Naive B cell (primary cell): ENCODE measurements around the gene AIMP1. TPM values are rescaled to one million over a fixed set of nuclear protein-coding genes. Genes with fewer than 3 reads are reported as not detected.

ENCODE experiments used
- ATAC-seq, 2 donors: fragments of 150-1000 bp; cut with Tn5 transposase; 2 replicates each; pipeline ENCODE4 v1.10.0; 2021; ENCODE audit warnings: low read depth in 2 of 2, mild to moderate bottlenecking in 2 of 2, moderate library complexity in 2 of 2
- DNase-seq: peaks from one replicate; pipeline ENCODE4 v3.0.0; 2022
- H3K27ac Mint-ChIP-seq, 6 donors: one replicate each; pipeline ENCODE4 v1.8.0; 2020 to 2022; ENCODE audit warnings: mild to moderate bottlenecking in 6 of 6, mixed read lengths in 6 of 6, moderate library complexity in 5 of 6, inconsistent platforms in 2 of 6
- H3K27me3 Mint-ChIP-seq, 3 donors: one replicate each; pipeline ENCODE4 v1.8.0; 2021 to 2022; ENCODE audit warnings: mixed read lengths in 3 of 3, mild to moderate bottlenecking in 1 of 3
- H3K36me3 Mint-ChIP-seq, 2 donors: one replicate each; pipeline ENCODE4 v1.8.0; 2020 to 2022; ENCODE audit warnings: mixed read lengths in 2 of 2, inconsistent platforms in 1 of 2, mild to moderate bottlenecking in 1 of 2
- H3K4me1 Mint-ChIP-seq, 3 donors: one replicate each; pipeline ENCODE4 v1.8.0; 2020 to 2022; ENCODE audit warnings: mixed read lengths in 3 of 3, inconsistent platforms in 1 of 3, mild to moderate bottlenecking in 1 of 3, moderate library complexity in 1 of 3
- H3K4me3 Mint-ChIP-seq, 8 donors: one replicate each; pipeline ENCODE4 v1.8.0; 2020 to 2022; ENCODE audit warnings: mild to moderate bottlenecking in 8 of 8, mixed read lengths in 8 of 8, moderate library complexity in 8 of 8, inconsistent platforms in 2 of 8
- H3K9me3 Mint-ChIP-seq, 7 donors: one replicate each; pipeline ENCODE4 v1.8.0; 2020 to 2022; ENCODE audit warnings: mixed read lengths in 7 of 7, mild to moderate bottlenecking in 5 of 7, inconsistent platforms in 2 of 7, moderate library complexity in 1 of 7
- polyA plus RNA-seq, 6 donors: library from polyadenylated mRNA; unstranded; fragments of 300-500 nt; fragmentation: Illumina TruSeq; gene quantifications; one replicate each; pipeline ENCODE4 v1.2.3, GENCODE V29; 2021; ENCODE audit warnings: low read depth in 6 of 6

The AIMP1 gene
- polyA plus RNA-seq, 6 donors from 2014 or later, result 72.7 to 91.3 (median 79.5) TPM

DNA sequence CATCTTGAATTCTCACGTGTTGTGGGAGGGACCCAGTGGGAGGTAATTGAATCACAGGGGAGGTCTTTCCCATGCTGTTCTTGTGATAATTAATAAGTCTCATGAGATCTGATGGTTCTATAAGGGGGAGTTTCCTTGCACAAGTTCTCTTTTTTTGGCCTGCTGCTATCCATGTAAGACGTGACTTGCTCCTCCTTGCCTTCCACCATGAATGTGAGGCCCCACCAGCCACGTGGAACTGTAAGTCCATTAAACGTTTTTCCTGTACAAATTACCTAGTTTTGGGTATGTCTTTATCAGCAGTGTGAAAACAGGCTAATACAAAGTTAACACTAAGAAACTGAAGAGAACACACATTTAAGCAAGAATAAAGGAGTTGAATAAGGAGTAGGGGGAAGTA lies 16.4 kb upstream of the AIMP1 start:
- Mint-ChIP-seq H3K9me3 (no peaks in the 10 kb centered on the region), H3K36me3 (peaks cover 17 to 18% of the 10 kb centered on the region in 2 donors), H3K4me3 (no peak overlapping the region), H3K27me3 (no peaks in the 10 kb centered on the region), H3K27ac (no peak overlapping the region), H3K4me1 (peaks cover 9 to 29% (median 20%) of the 10 kb centered on the region in 3 donors)
- DNase-seq, result no peak
- no peak for ATAC-seq

GRCh38 chr4:106301393-106302061 lies 14.8 kb upstream of the AIMP1 start:
- no peaks in the 10 kb centered on the region for H3K9me3 Mint-ChIP-seq
- H3K27me3 Mint-ChIP-seq, result no peaks in the 10 kb centered on the region
- peaks cover 10 to 16% of the 10 kb centered on the region in 2 donors for H3K36me3 Mint-ChIP-seq
- H3K27ac Mint-ChIP-seq, result peak overlapping the region in 2 of 6 donors; percentile 72
- ATAC-seq (no peak), DNase-seq (no peak)
- no peak overlapping the region for H3K4me3 Mint-ChIP-seq
- H3K4me1 Mint-ChIP-seq, result peaks cover 4 to 23% (median 20%) of the 10 kb centered on the region in 3 donors

DNA sequence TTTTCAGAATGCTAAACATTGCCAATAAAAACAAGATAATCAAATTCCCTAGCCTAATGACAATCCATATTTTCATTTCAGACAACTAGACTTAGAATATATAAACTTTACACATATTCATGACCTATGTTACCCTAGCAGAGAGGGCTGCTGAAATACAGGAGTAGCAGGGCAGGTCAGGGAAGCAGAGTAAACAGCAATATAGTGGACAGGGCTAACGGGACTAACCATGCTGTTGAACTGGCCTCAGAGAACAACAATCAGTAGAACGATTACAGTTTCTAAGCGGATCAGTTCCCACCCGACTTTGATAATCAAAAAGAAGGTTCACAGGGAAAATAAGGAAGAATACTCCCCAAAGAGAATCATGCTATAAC lies 14.3 kb upstream of the AIMP1 start:
- Mint-ChIP-seq H3K27me3 (no peaks in the 10 kb centered on the region), H3K27ac (peak overlapping the region in 1 of 6 donors; percentile 72), H3K4me3 (peak overlapping the region in 1 of 8 donors; percentile 35), H3K9me3 (no peaks in the 10 kb centered on the region), H3K4me1 (peaks cover 2 to 18% (median 18%) of the 10 kb centered on the region in 3 donors), H3K36me3 (peaks cover 8 to 16% of the 10 kb centered on the region in 2 donors)
- no peak for ATAC-seq
- DNase-seq, result no peak

GRCh38 chr4:106303548-106304281 lies 12.6 kb upstream of the AIMP1 start:
- no peak for ATAC-seq

GRCh38 chr4:106304632-106305031 lies 11.7 kb upstream of the AIMP1 start:
- no peak for DNase-seq
- no peak overlapping the region for H3K27ac Mint-ChIP-seq
- H3K36me3 Mint-ChIP-seq, result peaks cover 14 to 19% of the 10 kb centered on the region in 2 donors
- no peak overlapping the region for H3K4me3 Mint-ChIP-seq
- peaks cover 4 to 16% (median 15%) of the 10 kb centered on the region in 3 donors for H3K4me1 Mint-ChIP-seq
- H3K9me3 Mint-ChIP-seq, result no peaks in the 10 kb centered on the region
- H3K27me3 Mint-ChIP-seq, result no peaks in the 10 kb centered on the region
- no peak for ATAC-seq

More at GRCh38 chr4:106303548-106304281, 12.6 kb upstream of the AIMP1 start:
- no peaks in the 10 kb centered on the region for H3K27me3 Mint-ChIP-seq
- peaks cover 14 to 20% of the 10 kb centered on the region in 2 donors for H3K36me3 Mint-ChIP-seq
- peaks cover 2 to 16% (median 15%) of the 10 kb centered on the region in 3 donors for H3K4me1 Mint-ChIP-seq
- H3K4me3 Mint-ChIP-seq, result no peak overlapping the region
- DNase-seq, result no peak
- H3K27ac Mint-ChIP-seq, result peak overlapping the region in 2 of 6 donors; percentile 38 to 61
- H3K9me3 Mint-ChIP-seq, result no peaks in the 10 kb centered on the region

DNA sequence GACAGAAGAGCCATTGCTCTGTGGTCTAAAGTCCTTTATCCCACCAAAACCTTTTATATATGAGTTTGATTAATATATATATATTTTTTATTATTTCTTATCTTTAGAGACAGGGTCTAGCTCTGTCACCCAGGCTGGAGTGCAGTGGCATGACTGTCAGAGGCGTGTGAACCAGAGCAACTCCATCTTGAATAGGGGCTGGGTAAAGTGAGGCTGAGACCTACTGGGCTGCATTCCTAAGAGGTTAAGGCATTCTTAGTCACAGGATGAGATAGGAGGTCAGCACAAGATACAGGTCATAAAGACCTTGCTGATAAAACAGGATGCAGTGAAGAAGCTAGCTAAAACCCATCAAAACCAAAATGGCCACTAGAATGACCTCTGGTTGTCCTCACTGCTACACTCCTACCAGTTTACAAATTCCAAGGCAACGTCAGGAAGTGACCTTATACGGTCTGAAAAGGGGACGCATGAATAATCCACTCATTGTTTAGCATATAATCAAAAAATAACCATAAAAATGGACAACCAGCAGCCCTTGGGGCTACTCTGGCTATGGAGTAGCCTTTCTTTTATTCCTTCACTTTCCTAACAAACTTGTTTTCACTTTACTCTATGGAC lies 10.8 kb upstream of the AIMP1 start:
- ATAC-seq, result no peak
- Mint-ChIP-seq H3K36me3 (peaks cover 7 to 13% of the 10 kb centered on the region in 2 donors), H3K4me1 (peaks cover 4 to 22% (median 15%) of the 10 kb centered on the region in 3 donors), H3K9me3 (no peaks in the 10 kb centered on the region), H3K27me3 (no peaks in the 10 kb centered on the region), H3K4me3 (no peak overlapping the region), H3K27ac (no peak overlapping the region)
- no peak for DNase-seq

DNA sequence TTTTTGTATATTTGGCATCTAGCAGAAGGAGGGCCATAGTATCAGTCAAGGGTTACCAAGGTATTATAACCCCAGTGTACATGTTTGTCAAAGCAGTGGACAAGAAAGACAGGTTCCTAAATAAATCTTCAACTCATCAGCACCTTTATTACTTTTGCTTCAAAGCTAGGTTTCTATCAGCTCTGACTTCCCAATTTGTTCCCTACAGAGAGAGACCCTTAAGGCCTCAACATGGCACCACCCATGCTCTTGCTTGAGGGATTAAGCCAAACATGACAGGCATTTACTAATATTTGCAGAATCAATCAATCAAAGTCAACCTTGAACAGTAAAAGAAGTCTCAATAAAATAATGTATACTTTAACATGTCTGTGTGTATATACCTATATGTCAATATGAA lies 9.8 kb upstream of the AIMP1 start:
- DNase-seq (no peak), ATAC-seq (no peak)
- H3K4me1 Mint-ChIP-seq, result peaks cover 4 to 23% (median 15%) of the 10 kb centered on the region in 3 donors
- H3K27ac Mint-ChIP-seq, result no peak overlapping the region
- H3K4me3 Mint-ChIP-seq, result no peak overlapping the region
- H3K9me3 Mint-ChIP-seq, result no peaks in the 10 kb centered on the region
- peaks cover 7 to 11% of the 10 kb centered on the region in 2 donors for H3K36me3 Mint-ChIP-seq
- H3K27me3 Mint-ChIP-seq, result no peaks in the 10 kb centered on the region

- Mint-ChIP-seq H3K4me1 (peaks cover 14 to 19% (median 17%) of the 10 kb centered on the region in 3 donors), H3K27me3 (no peaks in the 10 kb centered on the region), H3K27ac (peak overlapping the region in 4 of 6 donors; percentile 47 to 91 (median 72)), H3K9me3 (no peaks in the 10 kb centered on the region), H3K4me3 (peak overlapping the region in 3 of 8 donors; percentile 11 to 56 (median 13)), H3K36me3 (peaks cover 4 to 7% of the 10 kb centered on the region in 2 donors)
- ATAC-seq (no peak), DNase-seq (no peak)
These were observed 4.0 kb upstream of the AIMP1 start for GRCh38 chr4:106312377-106312776.

- peaks cover 14 to 19% (median 17%) of the 10 kb centered on the region in 3 donors for H3K4me1 Mint-ChIP-seq
- no peak for DNase-seq
- peak overlapping the region in 4 of 6 donors; percentile 39 to 91 (median 80) for H3K27ac Mint-ChIP-seq
- H3K9me3 Mint-ChIP-seq, result no peaks in the 10 kb centered on the region
- no peaks in the 10 kb centered on the region for H3K27me3 Mint-ChIP-seq
- peaks cover 4 to 6% of the 10 kb centered on the region in 2 donors for H3K36me3 Mint-ChIP-seq
- H3K4me3 Mint-ChIP-seq, result peak overlapping the region in 2 of 8 donors; percentile 26 to 28
- no peak for ATAC-seq
These were observed 3.3 kb upstream of the AIMP1 start for GRCh38 chr4:106312997-106313522.

DNA sequence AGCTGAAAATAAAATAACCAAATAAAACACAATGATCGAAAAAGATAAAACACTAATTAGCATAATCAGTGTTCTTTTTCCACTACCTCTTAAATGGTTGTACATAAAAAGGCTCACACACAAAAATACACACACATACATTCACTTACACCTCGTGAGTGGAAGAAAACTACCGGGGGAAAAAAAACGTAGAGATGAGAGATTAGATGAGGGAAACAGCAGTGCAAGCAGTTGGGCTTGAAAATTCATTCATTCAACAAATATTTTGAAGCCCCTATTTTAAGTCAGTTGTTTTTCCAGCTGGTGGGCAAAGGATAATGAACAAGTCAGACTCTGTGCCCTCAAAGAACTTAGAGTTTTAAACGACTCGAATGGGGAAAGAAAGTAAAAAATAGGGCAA lies 1.4 kb upstream of the AIMP1 start:
- DNase-seq (no peak), ATAC-seq (no peak)
- H3K9me3 Mint-ChIP-seq, result no peaks in the 10 kb centered on the region
- no peaks in the 10 kb centered on the region for H3K27me3 Mint-ChIP-seq
- H3K4me3 Mint-ChIP-seq, result peak overlapping the region in 2 of 8 donors; percentile 60 to 84
- H3K4me1 Mint-ChIP-seq, result peaks cover 22 to 30% (median 22%) of the 10 kb centered on the region in 3 donors
- H3K36me3 Mint-ChIP-seq, result peaks cover 0 to under 1% of the 10 kb centered on the region in 2 donors
- peak overlapping the region in 1 of 6 donors; percentile 82 for H3K27ac Mint-ChIP-seq

DNA sequence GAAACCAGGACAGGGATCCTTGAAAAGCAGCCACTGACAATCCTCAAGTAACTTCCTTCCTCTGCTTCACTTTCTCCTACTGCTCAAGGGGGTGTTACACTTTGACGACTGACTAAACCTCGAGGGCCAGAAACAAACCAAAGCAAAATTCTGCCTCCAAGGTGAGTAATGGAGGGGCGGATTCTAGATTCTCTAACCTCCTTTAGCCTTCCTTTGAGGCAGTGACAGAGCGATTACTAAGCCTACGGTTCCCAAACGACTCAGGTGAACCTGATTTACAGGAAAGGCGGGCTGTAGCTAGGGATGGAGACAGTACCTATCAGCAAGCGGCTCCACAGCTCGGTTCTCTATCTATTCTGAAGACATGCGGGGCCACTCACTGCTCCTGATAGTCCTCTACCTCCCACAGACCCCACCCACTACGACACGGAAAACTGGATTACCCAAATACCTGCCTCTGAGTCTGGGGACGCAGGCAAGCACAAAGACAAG lies 828 bp upstream of the AIMP1 start:
- peaks cover 22 to 25% (median 25%) of the 10 kb centered on the region in 3 donors for H3K4me1 Mint-ChIP-seq
- DNase-seq (no peak), ATAC-seq (peak; percentile 11 to 20)
- H3K27me3 Mint-ChIP-seq, result no peaks in the 10 kb centered on the region
- H3K36me3 Mint-ChIP-seq, result peaks cover 0 to 6% of the 10 kb centered on the region in 2 donors
- H3K4me3 Mint-ChIP-seq, result no peak overlapping the region
- H3K27ac Mint-ChIP-seq, result no peak overlapping the region
- H3K9me3 Mint-ChIP-seq, result no peaks in the 10 kb centered on the region

- peak; percentile 9 for DNase-seq
- Mint-ChIP-seq H3K4me1 (peaks cover 24 to 28% (median 25%) of the 10 kb centered on the region in 3 donors), H3K4me3 (no peak overlapping the region), H3K36me3 (peaks cover 0 to 11% of the 10 kb centered on the region in 2 donors), H3K27ac (no peak overlapping the region), H3K9me3 (peaks cover 0 to 2% (median 0%) of the 10 kb centered on the region in 7 donors), H3K27me3 (no peaks in the 10 kb centered on the region)
- no peak for ATAC-seq
These were observed 541 bp downstream of the AIMP1 start for GRCh38 chr4:106316773-106317409.

DNA sequence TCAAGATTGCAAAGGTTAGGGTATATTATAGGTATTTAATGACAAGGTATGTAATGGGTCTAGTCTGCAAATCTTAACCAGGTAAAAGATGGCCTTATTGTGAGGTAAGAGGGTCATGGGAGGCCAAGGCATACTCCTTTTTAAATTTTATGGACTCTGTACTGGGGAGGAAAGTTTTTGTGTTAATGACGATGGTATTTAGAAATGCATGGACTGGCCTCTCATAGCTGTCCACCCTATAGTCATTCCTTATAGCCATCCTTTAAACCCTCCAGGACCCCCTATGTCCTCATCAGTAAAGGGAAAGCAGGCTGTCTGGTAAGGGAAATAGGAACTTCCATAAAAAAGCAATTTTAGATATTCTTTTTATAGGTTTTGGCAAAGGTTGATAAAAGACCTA lies 1.5 kb downstream of the AIMP1 start:
- Mint-ChIP-seq H3K9me3 (peaks cover 0 to 2% (median 0%) of the 10 kb centered on the region in 7 donors), H3K4me1 (peaks cover 22 to 32% (median 25%) of the 10 kb centered on the region in 3 donors), H3K36me3 (peaks cover 0 to 11% of the 10 kb centered on the region in 2 donors), H3K4me3 (no peak overlapping the region), H3K27ac (no peak overlapping the region), H3K27me3 (no peaks in the 10 kb centered on the region)
- ATAC-seq (no peak), DNase-seq (no peak)
